ENCODE data around the gene KIF2A. TPM values are rescaled to one million over a fixed set of nuclear protein-coding genes. Genes with fewer than 3 reads are reported as not detected.

The KIF2A gene
- total and polyA plus RNA-seq, 2 of the 13 experiments (the other 11 are each of a cell fraction or from before 2014, with no cell fraction given), result 8.5 to 19.2 TPM

- TF ChIP-seq ZNF652 (CRISPR knock-in tag; IDR thresholded peaks at IDR 0.05; ENCODE audit: borderline replicate concordance, low read depth), result peak; percentile 39
- no peak for TF ChIP-seq ZBTB40 (IDR thresholded peaks at IDR 0.05)
- peak; percentile 87 for TF ChIP-seq ZBTB40 (CRISPR knock-in tag; IDR thresholded peaks at IDR 0.05)
- TF ChIP-seq ZNF343 (CRISPR knock-in tag; IDR thresholded peaks at IDR 0.05), result peak; percentile 92; the same call in 1 of the 2 replicates
- TF ChIP-seq NFYC (CRISPR knock-in tag; IDR thresholded peaks at IDR 0.05), result no peak; the same call in 1 of the 2 replicates
- peak; percentile 95 for TF ChIP-seq ZNF143 (CRISPR knock-in tag; IDR thresholded peaks at IDR 0.05)
- no peak for TF ChIP-seq ZBTB49 (CRISPR knock-in tag; IDR thresholded peaks at IDR 0.05; ENCODE audit: borderline replicate concordance)
- 0 out of 2 replicates have a peak, but pooled peaks have one; percentile 89 for TF ChIP-seq ZNF569 (CRISPR knock-in tag; IDR thresholded peaks at IDR 0.05; ENCODE audit: borderline replicate concordance)
- no peak for TF ChIP-seq RELA (CRISPR knock-in tag; IDR thresholded peaks at IDR 0.05)
- TF ChIP-seq ZNF773 (CRISPR knock-in tag; IDR thresholded peaks at IDR 0.05; ENCODE audit: borderline replicate concordance), result no peak
- TF ChIP-seq ATF6 (CRISPR knock-in tag; conservative IDR thresholded peaks at IDR 0.05), result no peak
- TF ChIP-seq MLLT10 (CRISPR knock-in tag; IDR thresholded peaks at IDR 0.05), result no peak
- TF ChIP-seq POLR2G (IDR thresholded peaks at IDR 0.05; ENCODE audit: low read depth, low read length), result peak; percentile 99
- peak; percentile 93 for TF ChIP-seq ZFX (CRISPR knock-in tag; IDR thresholded peaks at IDR 0.05; ENCODE audit: low read depth)
- no peak; the same call in 1 of the 2 replicates for TF ChIP-seq NR2F2 (IDR thresholded peaks at IDR 0.05; ENCODE audit: borderline replicate concordance, low read depth)
Observed at GRCh38 chr5:62403411-62404250, 97.6 kb downstream of the KIF2A start, which contains the start of gene DIMT1 (continued).
